ENCODE measurements around the gene VGLL4.
"Not testable (repeated sequence)": the region's sequence is repeated elsewhere in the genome, so short reads cannot be mapped to it uniquely, and the experiment has no call there.

Gene VGLL4

DNA sequence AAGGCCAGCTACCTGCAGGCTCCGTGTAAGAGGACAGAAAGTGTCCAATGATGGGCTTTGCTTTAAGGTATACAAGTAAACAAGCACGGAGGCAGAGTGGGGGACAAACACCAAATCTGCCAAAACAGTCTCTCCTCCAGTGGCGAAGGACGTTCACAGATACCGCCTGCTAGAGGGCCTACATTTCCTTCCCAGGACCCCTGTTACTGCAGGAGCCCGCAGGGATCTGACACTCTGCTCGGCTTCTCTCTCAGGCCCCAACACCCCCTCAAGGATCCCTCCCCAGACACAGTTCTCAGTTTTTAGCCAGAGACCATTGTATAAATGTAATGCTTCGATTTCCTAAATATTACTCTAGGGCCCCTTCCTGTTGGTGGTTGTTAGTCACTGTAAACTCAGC is 46.0 kb upstream of the VGLL4 start:
- Histone ChIP-seq H3K27me3 (ENCODE audit: insufficient read depth, poor library complexity, severe bottlenecking) (peaks cover 11% of the 10 kb centered on the region), H3K27ac (replicated peaks) (no peak overlapping the region), H3K4me3 (replicated peaks; ENCODE audit: insufficient read depth, low read length) (no peak overlapping the region)
- DNase-seq (ENCODE audit: low read depth in 1 of 2, low spot score in 1 of 2): no peak
- no peak for TF ChIP-seq GABPA (IDR thresholded peaks at IDR 0.05; ENCODE audit: low read depth)
- TF ChIP-seq POLR2AphosphoS5 (IDR thresholded peaks at IDR 0.05; ENCODE audit: low read depth): no peak
- TF ChIP-seq SPI1 (IDR thresholded peaks at IDR 0.05; ENCODE audit: borderline replicate concordance, low read depth): no peak
- TF ChIP-seq, protein P1, sequence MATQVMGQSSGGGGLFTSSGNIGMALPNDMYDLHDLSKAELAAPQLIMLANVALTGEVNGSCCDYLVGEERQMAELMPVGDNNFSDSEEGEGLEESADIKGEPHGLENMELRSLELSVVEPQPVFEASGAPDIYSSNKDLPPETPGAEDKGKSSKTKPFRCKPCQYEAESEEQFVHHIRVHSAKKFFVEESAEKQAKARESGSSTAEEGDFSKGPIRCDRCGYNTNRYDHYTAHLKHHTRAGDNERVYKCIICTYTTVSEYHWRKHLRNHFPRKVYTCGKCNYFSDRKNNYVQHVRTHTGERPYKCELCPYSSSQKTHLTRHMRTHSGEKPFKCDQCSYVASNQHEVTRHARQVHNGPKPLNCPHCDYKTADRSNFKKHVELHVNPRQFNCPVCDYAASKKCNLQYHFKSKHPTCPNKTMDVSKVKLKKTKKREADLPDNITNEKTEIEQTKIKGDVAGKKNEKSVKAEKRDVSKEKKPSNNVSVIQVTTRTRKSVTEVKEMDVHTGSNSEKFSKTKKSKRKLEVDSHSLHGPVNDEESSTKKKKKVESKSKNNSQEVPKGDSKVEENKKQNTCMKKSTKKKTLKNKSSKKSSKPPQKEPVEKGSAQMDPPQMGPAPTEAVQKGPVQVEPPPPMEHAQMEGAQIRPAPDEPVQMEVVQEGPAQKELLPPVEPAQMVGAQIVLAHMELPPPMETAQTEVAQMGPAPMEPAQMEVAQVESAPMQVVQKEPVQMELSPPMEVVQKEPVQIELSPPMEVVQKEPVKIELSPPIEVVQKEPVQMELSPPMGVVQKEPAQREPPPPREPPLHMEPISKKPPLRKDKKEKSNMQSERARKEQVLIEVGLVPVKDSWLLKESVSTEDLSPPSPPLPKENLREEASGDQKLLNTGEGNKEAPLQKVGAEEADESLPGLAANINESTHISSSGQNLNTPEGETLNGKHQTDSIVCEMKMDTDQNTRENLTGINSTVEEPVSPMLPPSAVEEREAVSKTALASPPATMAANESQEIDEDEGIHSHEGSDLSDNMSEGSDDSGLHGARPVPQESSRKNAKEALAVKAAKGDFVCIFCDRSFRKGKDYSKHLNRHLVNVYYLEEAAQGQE (IDR thresholded peaks at IDR 0.05; ENCODE audit: insufficient replicate concordance, low read depth): no peak
- TF ChIP-seq, protein P2, sequence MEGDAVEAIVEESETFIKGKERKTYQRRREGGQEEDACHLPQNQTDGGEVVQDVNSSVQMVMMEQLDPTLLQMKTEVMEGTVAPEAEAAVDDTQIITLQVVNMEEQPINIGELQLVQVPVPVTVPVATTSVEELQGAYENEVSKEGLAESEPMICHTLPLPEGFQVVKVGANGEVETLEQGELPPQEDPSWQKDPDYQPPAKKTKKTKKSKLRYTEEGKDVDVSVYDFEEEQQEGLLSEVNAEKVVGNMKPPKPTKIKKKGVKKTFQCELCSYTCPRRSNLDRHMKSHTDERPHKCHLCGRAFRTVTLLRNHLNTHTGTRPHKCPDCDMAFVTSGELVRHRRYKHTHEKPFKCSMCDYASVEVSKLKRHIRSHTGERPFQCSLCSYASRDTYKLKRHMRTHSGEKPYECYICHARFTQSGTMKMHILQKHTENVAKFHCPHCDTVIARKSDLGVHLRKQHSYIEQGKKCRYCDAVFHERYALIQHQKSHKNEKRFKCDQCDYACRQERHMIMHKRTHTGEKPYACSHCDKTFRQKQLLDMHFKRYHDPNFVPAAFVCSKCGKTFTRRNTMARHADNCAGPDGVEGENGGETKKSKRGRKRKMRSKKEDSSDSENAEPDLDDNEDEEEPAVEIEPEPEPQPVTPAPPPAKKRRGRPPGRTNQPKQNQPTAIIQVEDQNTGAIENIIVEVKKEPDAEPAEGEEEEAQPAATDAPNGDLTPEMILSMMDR (IDR thresholded peaks at IDR 0.05; ENCODE audit: insufficient read depth, low read length): no peak

DNA sequence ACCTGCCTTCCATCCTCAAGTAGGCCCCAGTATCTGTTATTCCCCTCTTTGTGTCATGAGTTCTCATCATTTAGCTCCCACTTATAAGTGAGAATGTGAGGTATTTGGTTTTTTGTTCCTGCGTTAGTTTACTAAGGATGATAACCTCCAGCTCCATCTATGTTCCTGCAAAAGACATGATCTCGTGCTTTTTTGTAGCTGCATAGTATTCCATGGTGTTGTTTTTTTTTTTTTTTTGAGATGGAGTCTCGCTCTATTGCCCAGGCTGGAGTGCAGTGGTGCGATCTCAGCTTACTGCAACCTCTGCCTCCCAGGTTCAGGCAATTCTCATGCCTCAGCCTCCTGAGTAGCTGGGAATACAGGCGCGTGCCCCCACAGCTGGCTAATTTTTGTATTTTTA is 41.3 kb upstream of the VGLL4 start:
- not testable (repeated sequence) for H3K27me3 ChIP-seq (ENCODE audit: insufficient read depth, poor library complexity, severe bottlenecking); H3K4me3 ChIP-seq (replicated peaks; ENCODE audit: insufficient read depth, low read length); DNase-seq (ENCODE audit: low read depth in 1 of 2, low spot score in 1 of 2); H3K27ac ChIP-seq (replicated peaks)

DNA sequence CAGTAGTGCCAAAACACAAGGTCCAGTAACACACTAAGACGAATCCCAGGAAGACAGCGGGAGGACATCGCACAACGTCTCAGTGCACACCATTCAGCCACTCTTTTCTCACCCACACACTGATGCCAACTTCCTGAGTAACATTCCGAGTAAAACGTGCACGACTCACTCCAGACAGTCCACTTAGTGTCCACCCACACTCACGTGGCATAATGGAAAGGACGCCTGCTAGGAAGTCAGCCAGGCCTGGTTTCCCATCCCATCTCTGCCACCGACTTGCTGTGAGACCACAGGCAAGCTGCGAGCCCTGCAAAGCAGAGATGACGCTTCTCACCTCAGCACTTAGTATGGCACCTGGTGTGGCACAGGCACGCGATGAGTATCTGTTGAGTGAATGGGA is 36.8 kb upstream of the VGLL4 start:
- H3K27me3 ChIP-seq (ENCODE audit: insufficient read depth, poor library complexity, severe bottlenecking): no peaks in the 10 kb centered on the region
- TF ChIP-seq, protein P1 (IDR thresholded peaks at IDR 0.05; ENCODE audit: insufficient replicate concordance, low read depth): no peak
- TF ChIP-seq GABPA (IDR thresholded peaks at IDR 0.05; ENCODE audit: low read depth) (no peak), POLR2AphosphoS5 (IDR thresholded peaks at IDR 0.05; ENCODE audit: low read depth) (no peak), SPI1 (IDR thresholded peaks at IDR 0.05; ENCODE audit: borderline replicate concordance, low read depth) (no peak)
- TF ChIP-seq, protein P2 (IDR thresholded peaks at IDR 0.05; ENCODE audit: insufficient read depth, low read length): no peak
- no peak overlapping the region for H3K4me3 ChIP-seq (replicated peaks; ENCODE audit: insufficient read depth, low read length)
- H3K27ac ChIP-seq (replicated peaks): no peak overlapping the region
- no peak for DNase-seq (ENCODE audit: low read depth in 1 of 2, low spot score in 1 of 2)

DNA sequence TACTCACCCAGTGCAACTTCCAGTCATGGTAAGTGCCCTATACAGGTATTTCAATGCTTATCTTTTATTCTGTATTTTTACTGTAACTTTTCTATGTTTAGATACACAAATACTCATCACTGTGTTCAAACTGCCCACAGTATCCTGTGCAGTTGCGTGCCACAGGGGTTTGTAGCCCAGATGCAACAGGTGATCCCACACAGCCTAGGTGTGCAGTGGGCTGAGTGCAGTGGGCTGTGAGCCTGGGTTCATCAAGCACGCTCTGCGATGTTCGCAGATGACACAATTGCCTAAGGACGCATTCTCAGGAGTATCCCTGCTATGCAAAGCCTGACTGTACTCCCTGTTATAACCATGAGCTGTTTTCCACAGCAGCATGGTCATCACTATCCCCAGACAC is 36.2 kb upstream of the VGLL4 start:
- DNase-seq (ENCODE audit: low read depth in 1 of 2, low spot score in 1 of 2): no peak
- no peaks in the 10 kb centered on the region for H3K27me3 ChIP-seq (ENCODE audit: insufficient read depth, poor library complexity, severe bottlenecking)
- no peak overlapping the region for H3K27ac ChIP-seq (replicated peaks)
- TF ChIP-seq, protein P2 (IDR thresholded peaks at IDR 0.05; ENCODE audit: insufficient read depth, low read length): no peak
- TF ChIP-seq POLR2AphosphoS5 (IDR thresholded peaks at IDR 0.05; ENCODE audit: low read depth) (no peak), GABPA (IDR thresholded peaks at IDR 0.05; ENCODE audit: low read depth) (no peak), SPI1 (IDR thresholded peaks at IDR 0.05; ENCODE audit: borderline replicate concordance, low read depth) (no peak)
- TF ChIP-seq, protein P1 (IDR thresholded peaks at IDR 0.05; ENCODE audit: insufficient replicate concordance, low read depth): no peak
- no peak overlapping the region for H3K4me3 ChIP-seq (replicated peaks; ENCODE audit: insufficient read depth, low read length)

Data from HL-60 (cell line).